GM12878 (cell line): ENCODE measurements around the gene SRPRB.

Experiments used
- CBX3 ChIP-seq: fragments of 200-600 bp; sonication (generic); IDR thresholded peaks from 2 replicates; pipeline ENCODE4 v1.6.1; 2016; ENCODE audit warnings: low read depth, borderline replicate concordance
- POLR2A ChIP-seq: IDR thresholded peaks from 2 replicates; pipeline ENCODE4 v1.6.1; 2011; ENCODE audit warnings: low read depth, mild to moderate bottlenecking, low read length
- TF ChIP-seq, protein P1 (sequence below): IDR thresholded peaks from 2 replicates; pipeline ENCODE4 v1.6.1; 2012; ENCODE audit warnings: low read depth, low read length, improper control_type of control experiment

DNA sequence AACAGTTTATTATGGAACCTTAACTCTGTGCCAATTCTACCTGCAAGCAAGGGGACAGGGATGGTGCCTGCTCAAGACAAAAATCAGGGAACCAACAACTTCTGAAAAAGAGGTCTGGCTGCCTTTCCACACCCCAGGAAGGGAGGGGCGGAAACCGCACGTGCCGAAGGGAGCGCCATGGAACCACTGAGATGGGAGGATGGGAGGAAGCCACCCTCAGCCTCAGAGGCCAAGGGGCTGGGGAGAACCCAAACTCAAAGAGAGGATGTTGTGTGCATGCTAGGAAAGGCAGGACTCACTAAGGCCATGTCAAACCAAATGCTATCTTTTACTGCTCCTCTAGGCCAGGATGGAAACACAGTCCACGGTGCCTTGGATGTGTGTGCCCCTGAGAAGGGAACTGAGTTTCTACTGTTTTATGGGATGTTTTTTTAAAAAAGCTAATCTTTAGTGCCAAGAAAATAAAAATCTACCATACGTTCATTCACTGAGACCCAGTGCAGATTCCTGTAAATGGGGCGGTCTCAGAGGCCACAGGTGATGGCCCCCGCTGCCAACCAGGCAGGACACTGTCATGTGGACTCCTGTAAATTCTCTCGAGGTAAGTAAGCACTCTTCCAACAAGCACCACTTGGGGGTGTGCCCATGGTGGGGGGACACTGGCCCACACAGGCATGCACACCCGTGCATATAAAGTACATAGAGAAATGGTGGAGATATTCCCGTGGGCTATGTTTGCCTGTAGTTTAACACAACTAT, 20.5 kb downstream of the SRPRB start:
- TF ChIP-seq, protein P1, sequence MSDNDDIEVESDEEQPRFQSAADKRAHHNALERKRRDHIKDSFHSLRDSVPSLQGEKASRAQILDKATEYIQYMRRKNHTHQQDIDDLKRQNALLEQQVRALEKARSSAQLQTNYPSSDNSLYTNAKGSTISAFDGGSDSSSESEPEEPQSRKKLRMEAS: no peak
- TF ChIP-seq CBX3 (no peak), POLR2A (no peak)
